ENCODE measurements around the gene PLAC8.
"Not testable (repeated sequence)": the region's sequence is repeated elsewhere in the genome, so short reads cannot be mapped to it uniquely, and the experiment has no call there.

The PLAC8 gene

GRCh38 chr4:83104991-83105390, 9.5 kb downstream of the PLAC8 start:
- H3K4me3 Mint-ChIP-seq, result no peak overlapping the region
- H3K27me3 Mint-ChIP-seq (ENCODE audit: low read depth), result peaks cover 20% of the 10 kb centered on the region
- H3K36me3 Mint-ChIP-seq (ENCODE audit: low read depth), result no peaks in the 10 kb centered on the region
- TF ChIP-seq, protein P1, sequence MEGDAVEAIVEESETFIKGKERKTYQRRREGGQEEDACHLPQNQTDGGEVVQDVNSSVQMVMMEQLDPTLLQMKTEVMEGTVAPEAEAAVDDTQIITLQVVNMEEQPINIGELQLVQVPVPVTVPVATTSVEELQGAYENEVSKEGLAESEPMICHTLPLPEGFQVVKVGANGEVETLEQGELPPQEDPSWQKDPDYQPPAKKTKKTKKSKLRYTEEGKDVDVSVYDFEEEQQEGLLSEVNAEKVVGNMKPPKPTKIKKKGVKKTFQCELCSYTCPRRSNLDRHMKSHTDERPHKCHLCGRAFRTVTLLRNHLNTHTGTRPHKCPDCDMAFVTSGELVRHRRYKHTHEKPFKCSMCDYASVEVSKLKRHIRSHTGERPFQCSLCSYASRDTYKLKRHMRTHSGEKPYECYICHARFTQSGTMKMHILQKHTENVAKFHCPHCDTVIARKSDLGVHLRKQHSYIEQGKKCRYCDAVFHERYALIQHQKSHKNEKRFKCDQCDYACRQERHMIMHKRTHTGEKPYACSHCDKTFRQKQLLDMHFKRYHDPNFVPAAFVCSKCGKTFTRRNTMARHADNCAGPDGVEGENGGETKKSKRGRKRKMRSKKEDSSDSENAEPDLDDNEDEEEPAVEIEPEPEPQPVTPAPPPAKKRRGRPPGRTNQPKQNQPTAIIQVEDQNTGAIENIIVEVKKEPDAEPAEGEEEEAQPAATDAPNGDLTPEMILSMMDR (IDR thresholded peaks at IDR 0.05; ENCODE audit: unreplicated experiment in 3 of 3), result no peak
- no peak overlapping the region for H3K27ac Mint-ChIP-seq
- H3K4me1 Mint-ChIP-seq, result no peaks in the 10 kb centered on the region
- no peaks in the 10 kb centered on the region for H3K9me3 Mint-ChIP-seq

DNA sequence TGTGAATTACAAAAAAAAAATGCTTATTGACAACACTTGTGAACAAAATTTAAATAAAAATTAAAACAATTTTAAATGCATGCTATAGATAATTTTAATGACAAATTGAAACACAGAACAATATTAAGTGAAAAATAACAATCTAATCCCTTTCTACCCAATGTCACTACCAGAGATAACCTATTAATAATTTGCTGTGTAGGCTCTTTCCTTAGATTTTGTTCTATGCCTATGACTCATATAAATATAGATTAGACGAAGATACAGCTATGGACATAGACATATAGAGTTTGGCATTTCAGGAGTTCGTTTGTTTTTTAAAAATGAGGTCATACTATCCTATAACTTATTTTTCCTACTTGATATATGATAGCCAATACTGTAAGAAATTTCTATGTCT, 18.1 kb downstream of the PLAC8 start:
- TF ChIP-seq, protein P1 (IDR thresholded peaks at IDR 0.05; ENCODE audit: unreplicated experiment in 3 of 3), result no peak
- Mint-ChIP-seq H3K27me3 (ENCODE audit: low read depth) (peaks cover 9% of the 10 kb centered on the region), H3K9me3 (no peaks in the 10 kb centered on the region), H3K4me3 (no peak overlapping the region), H3K36me3 (ENCODE audit: low read depth) (no peaks in the 10 kb centered on the region), H3K27ac (no peak overlapping the region), H3K4me1 (no peaks in the 10 kb centered on the region)

DNA sequence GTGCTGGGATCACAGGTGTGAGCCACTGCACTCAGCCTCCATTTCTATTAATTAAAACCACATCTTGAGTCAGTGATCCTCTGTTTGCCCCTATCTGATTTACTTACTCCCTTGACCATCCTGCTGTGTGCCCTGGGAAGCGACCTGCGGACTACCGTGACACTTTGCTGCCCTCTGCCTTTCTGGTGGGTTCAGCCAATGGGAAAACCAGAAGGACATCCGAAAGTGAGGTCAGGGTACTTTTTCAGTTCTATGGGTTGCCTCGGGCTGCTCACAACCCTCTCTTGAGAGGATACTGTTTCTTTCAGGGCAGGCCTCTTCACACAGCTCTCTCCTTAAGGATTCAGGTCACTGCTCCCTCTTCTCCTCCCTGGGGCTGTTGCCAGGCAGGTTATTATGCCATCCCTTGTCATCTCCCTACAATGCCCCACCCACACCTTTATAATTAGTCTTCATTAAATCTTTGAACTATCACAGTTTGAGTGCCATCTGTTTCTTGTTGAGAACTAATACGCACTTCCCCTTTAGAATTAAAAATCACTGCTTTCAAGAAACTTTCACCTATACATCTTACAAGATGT, 21.4 kb downstream of the PLAC8 start:
- Mint-ChIP-seq H3K27me3 (ENCODE audit: low read depth) (peaks cover 9% of the 10 kb centered on the region), H3K4me1 (no peaks in the 10 kb centered on the region), H3K36me3 (ENCODE audit: low read depth) (no peaks in the 10 kb centered on the region), H3K4me3 (no peak overlapping the region), H3K27ac (no peak overlapping the region), H3K9me3 (no peaks in the 10 kb centered on the region)
- TF ChIP-seq, protein P1 (IDR thresholded peaks at IDR 0.05; ENCODE audit: unreplicated experiment in 3 of 3), result no peak

DNA sequence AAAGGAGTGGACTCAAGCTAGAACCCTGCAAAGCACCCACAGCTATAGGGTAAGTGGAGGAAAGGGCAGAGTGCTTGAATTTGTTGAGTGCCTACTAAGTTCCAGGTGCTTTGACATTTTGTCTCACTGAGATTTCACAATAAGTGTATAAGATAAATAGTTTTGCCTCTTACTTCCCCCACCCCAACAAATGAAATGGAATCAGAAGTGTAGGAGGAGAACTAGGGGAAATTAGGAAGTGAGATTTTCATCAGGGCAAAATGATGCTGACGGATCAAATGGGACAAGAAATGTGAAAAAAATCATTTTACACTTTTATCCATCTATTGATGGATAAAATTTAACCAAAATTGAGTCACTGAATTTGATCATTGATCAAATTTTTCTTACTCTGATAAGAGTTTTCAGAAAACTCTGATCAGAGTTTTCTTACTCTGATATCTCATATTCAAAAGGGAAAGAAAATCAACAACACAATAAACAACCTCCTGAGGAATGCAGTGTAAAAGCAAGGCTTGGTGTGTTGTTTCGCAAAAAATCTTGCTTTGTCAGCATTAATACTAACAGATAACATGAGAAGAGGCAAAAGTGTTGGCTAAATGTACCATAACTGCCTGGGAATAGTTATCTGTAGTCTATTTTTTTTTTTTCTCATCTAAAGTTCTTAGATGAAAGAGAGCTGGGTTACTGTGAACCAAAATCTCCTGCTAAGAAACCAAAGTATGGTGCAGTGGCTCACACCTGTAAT, 24.9 kb downstream of the PLAC8 start:
- H3K4me1 Mint-ChIP-seq, result no peaks in the 10 kb centered on the region
- no peak overlapping the region for H3K4me3 Mint-ChIP-seq
- no peaks in the 10 kb centered on the region for H3K9me3 Mint-ChIP-seq
- H3K27ac Mint-ChIP-seq, result no peak overlapping the region
- no peaks in the 10 kb centered on the region for H3K36me3 Mint-ChIP-seq (ENCODE audit: low read depth)
- TF ChIP-seq, protein P1 (IDR thresholded peaks at IDR 0.05; ENCODE audit: unreplicated experiment in 3 of 3), result no peak
- no peaks in the 10 kb centered on the region for H3K27me3 Mint-ChIP-seq (ENCODE audit: low read depth)

GRCh38 chr4:83084956-83085355, 29.6 kb downstream of the PLAC8 start:
- not testable (repeated sequence) for H3K36me3 Mint-ChIP-seq (ENCODE audit: low read depth); H3K4me3 Mint-ChIP-seq; H3K27ac Mint-ChIP-seq; H3K4me1 Mint-ChIP-seq; H3K9me3 Mint-ChIP-seq; H3K27me3 Mint-ChIP-seq (ENCODE audit: low read depth)

DNA sequence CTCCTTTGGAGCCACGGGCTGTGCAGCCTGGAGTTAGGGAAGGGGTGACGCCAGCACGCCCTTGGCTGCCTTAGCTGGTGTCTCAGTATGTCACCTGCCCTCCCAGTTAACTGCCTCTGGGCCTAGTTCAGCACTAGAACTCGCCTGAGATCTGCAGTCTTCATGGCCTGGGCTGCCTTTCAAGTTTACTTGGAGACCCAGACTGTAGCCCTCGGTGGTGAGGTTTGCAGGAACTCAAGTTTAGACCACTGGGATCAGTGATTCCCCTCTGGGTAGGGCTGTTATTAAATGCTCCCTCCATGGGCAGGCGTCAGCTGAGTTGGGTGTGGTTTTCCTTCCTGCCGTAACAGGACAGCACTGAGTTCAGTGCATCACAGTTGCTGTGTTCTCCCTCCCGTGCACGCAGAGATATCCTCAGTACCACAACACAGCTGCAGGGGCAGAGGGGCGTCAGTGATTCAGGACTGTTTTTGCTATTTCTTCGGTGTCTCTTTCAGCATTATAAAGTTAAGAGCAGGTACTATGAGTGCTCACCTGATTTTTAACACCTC, 30.5 kb downstream of the PLAC8 start:
- H3K27me3 Mint-ChIP-seq (ENCODE audit: low read depth), result no peaks in the 10 kb centered on the region
- H3K4me1 Mint-ChIP-seq, result no peaks in the 10 kb centered on the region
- H3K9me3 Mint-ChIP-seq, result peaks cover 4% of the 10 kb centered on the region
- TF ChIP-seq, protein P1 (IDR thresholded peaks at IDR 0.05; ENCODE audit: unreplicated experiment in 3 of 3), result no peak
- H3K36me3 Mint-ChIP-seq (ENCODE audit: low read depth), result no peaks in the 10 kb centered on the region
- H3K4me3 Mint-ChIP-seq, result no peak overlapping the region
- H3K27ac Mint-ChIP-seq, result no peak overlapping the region
